HG03159 (cell line): ENCODE results near the gene CTU2.
A peak's percentile ranks its signal among the peaks of the same experiment; 100 is the strongest.

ENCODE experiments used
- ATAC-seq: cut with Tn5 transposase; IDR thresholded peaks from one replicate; pipeline ENCODE4 v1.9.1; 2021; ENCODE audit warnings: mild to moderate bottlenecking, moderate library complexity; ENCODE audit not compliant: unreplicated experiment

Gene CTU2

DNA sequence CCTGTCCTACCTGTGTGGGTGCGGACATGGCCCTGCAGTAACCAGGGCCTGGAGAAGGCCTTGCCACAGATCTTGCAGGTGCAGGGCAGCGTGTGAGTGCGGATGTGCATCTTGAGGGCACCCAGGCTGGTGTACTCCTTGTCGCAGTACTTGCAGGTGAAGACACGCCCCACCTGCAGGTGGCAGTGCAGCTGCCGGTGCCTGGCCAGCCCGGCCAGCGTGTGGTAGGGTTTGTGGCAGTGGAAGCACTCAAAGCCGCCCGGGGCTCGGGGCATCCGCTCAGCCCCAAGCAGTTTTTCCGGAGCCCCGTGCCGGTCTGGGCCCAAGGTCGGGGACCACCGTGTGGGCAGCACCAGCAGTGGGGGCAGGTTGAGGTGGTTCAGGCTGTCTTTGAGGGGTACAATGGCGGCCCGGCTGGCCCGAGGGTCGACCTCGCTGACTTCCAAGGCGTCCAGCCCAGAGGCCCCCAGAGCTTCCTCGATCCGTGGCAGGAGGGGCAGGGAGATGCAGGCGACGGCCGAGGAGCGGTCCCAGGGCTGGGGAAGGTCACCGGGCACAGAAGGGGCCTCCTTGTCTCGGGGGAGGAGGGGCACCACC is 25.1 kb upstream of the CTU2 start:
- ATAC-seq: no peak

DNA sequence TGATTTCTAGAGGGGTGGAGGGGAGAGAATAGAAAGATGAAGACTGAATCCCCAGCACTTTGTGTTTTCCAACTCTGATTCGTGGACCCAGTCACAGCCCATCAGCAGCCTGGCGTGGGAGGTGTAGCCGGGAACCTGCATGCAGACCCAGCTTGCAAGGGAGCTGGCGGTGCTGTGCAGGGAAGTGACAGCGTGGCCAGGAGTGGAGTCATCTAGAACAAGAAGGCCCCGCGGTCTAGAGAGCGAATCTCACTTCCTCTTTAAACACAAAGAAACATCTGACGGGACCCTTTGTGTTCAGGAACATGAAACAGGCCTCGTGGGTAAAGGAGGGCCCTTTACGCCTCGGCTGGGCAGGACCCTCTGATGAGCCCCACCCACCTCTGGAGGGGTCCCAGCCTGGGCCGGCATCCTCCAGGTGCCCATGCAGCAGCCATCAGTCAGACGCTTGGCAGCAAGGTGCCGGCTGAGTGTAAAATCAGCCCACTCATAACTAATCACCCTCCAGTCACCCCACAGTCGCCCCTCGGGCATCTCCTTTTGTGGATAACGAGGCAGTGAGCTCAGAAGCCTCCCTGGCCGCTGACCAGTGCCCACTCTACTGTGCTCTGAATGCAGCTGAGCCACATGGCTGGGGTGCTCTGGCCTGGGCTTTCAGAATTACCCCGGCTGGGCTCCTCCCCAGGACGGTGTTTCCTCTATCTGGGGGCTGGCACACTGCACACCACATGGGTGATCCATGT is 24.4 kb upstream of the CTU2 start:
- peak; percentile 77 for ATAC-seq

DNA sequence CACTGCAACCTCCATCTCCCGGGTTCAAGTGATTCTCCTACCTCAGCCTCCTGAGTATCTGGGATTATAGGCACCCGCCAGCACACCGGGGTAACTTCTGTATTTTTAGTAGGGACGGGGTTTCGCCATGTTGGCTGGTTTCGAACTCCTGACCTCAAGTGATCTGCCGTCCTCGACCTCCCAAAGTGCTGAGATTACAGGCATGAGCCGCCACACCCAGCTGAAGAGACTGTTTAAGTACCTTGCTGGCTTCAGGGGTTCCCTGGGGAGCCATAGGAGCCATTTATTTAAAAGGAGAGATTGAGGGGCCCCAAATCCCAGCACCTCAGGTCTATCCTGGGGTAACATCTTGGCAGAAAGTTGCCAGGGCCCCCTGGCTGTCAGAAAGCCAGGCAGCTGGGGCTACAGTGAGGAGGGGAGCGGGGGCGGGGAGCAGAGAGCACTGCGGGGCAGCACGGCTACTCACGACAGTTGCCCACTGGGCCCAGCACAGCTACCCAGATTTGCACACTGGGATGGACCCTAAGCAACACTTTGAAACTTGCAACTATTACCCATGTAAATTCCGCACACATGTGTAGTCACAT is 21.6 kb upstream of the CTU2 start:
- ATAC-seq: no peak

DNA sequence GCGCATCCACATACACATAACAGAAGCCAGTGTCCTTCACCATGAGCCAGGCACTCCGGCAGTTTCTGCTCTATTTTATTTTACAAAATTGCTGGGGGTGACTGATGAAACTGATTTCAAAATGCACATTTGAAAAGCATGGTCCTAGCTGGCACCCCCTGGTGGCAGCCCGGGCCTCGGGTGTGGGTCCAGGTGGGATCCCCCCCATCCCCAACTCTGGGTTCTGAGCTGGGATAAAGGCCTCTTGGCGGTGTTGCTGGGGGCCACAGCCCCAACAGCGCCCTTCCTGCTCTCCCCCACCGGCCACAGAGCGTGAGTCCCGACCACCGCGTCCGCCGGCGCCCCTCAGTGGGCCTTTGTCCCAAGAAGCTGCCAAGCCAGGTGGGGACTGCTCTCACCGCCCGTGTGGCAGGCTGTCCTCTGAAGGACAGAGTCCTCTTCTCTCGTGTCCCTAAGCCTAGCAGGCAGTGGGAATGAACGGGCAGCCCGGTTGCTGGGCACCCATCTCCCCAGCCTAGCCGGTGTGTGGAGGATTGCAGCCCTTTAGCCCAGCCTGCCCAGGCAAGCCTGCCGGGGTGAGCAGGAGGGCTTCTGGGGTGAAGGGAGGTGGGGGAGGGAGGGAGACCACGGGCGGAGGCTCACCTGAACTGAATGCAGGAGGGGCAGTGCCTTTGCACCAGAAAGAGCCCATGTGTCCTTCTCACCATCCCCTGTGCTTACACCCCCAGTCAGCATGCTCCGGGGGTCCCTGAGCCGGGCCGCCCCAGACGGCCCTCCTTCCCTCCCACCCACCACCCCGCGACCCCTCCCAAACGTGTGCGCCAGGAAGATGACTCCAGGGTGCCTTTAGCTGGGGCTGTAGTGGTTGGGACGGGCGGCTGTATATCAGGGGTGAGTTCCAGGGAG is 20.9 kb upstream of the CTU2 start:
- no peak for ATAC-seq

DNA sequence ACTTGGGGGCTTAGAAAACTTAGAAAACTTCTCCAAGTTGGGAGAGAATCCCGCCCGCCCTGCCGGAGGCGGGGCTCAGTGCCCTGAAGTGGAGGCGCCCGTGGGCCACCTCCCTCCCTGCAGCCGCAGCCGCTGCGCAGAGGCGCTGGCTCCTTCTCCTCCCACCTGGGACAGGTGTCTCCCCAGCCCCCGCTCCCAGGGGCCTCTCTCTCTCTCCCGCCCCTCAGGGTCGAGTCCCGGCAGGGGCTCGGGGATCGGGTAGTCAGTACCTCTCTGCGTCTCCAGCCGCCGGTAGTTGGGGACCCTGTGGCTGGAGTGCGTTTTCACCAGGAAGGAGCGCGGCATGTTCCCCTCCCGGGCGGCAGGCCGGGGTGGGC is 20.3 kb upstream of the CTU2 start:
- peak; percentile 9 for ATAC-seq

DNA sequence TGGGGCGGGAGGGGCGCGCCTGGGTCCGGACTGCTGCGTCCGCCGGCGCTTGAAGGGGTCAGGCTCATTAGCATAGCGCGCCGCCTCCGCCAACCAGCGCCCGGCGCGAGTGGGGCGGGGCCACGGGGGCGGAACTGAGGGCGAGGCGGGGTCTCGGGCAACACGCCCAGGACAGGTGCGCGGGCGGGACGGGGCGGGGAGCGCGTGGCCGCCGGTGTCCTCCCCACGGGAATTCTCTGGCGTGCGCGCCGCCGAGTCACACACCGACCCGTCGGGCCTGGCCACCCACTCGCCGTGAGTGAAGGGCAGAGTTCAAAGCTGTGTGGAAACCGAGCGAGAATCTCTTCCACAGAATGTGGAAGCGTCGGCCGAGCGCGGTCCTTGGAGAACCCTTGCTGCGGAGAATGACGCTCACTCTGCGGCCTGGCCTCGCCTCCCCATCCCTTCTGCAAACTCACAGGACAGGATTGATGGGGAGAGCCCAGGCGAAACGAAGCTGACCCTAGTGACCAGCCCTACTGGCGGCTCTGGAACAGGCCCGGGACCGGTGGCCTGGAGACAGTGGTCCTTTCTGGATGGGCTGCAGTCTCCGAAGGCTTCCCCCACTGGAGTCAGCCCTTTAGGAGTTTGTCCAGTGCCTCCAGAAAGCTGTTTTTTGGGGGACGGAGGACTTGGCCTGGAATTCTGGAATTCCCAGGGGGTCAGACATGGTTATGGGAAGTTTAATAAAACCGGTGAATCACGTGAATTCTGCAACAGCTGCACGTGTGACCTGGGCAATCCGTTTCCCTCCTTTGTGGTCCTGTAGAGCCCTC is 19.7 kb upstream of the CTU2 start, which contains the start of gene SNAI3:
Gene SNAI3, minus strand, starts transcription at position 69 of the 815 bp plus-strand sequence. CDS start 101 bp downstream, outside the sequence.
- ATAC-seq: peak; percentile 58

DNA sequence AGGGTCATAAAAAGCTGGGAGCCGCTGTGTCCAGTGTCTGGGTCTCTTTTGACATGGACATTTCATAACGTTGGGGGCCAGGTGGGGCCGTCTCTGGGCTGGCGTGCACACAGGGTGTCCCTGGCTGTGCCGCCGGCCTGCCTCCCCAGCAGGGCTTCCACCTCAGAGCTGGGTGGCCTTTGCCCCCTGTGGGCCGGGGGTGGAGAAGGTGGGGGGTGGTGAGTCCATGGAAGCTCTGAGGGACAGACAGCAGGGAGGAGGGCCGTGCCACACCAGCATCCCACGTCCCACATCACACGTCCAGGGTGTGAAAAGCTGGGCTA is 19.1 kb upstream of the CTU2 start:
- ATAC-seq: no peak

DNA sequence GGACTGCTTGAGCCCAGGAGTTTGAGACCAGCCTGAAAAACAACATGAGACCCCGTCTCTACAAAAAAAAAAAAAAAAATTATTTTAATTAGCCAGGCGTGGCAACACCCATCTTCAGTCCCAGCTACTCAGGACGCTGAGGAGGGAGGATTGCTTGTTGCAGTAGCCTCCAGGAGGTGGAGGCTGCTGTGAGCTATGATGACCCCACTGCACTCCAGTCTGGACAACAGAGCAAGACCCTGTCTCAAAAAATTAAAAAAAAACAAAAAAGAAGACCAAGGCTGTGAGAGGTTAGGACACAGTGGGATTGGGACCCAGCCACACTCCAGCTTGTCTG is 18.7 kb upstream of the CTU2 start:
- no peak for ATAC-seq

DNA sequence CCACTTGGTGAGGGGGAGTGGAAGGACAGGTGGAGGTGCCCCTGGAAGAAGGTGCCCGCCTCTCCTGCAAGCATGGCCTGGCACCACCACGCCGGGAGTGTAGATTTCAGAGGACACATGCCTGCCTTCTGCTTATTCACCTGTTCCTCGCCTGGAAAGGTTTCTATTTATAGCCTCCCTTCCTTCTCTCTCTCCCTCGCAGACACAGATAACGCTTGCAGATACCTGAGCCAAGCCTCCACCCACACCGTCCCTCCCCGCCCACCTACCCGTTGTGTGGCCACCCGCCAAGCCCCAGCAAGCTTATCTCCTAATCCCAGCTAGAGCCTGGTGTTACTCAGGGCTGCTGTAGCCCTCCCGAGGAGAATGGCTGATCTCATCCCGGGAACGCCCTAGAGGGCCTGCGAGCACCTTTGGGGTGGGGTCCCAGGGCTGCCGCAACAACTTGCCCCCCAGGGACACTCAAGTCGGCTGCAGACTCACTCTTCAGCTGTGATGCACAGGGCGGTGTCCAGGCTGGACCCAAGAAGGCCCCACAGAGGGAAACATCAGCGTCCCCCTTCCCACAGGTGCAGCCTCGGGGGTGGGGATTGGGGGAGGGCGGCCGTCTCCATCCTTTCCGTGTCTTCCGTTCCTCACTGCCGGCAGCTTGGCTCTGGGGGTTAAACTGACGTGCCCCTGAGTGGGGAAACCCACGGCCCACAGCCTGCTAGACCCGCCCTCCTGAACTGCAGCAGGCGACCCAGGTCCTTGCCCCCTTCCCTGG is 18.1 kb upstream of the CTU2 start:
- no peak for ATAC-seq

DNA sequence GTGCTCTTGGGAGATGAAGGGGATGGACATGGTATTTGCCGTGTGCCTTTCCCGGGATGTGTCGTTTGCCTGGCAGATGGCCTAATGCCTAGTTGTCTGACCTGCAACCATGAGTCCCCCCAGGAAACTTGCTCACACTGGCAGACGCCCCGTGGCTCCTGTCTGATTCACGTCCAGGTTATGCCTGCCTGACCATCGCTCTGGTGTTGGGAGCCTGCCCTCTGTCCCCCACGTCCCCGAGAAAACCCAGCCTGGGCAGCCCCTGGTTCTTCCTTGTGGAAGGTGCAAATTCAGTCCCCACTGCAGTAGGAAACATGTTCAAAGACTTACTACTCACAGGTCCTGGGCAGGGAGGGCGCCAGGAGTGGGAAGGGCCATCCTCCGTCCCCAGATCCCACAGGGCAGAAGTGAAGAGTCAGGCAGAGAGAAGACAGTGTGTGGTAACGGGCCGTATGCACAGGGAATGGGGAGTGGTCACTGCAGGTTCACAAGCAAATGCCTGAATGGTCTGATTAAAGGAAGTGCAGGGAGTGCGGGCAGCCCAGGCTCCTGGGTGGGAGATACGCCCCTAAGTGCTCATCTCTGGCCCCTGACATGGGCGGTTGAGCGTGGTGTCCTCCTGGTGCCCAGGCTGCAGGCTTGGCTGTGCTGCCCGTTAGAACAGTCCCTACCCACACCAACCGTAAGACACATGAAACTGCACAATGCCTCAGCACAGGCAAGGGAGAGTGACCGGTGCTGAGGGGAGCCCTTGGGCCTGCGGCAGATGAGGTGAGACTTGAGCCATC is 15.8 kb upstream of the CTU2 start:
- ATAC-seq: no peak

DNA sequence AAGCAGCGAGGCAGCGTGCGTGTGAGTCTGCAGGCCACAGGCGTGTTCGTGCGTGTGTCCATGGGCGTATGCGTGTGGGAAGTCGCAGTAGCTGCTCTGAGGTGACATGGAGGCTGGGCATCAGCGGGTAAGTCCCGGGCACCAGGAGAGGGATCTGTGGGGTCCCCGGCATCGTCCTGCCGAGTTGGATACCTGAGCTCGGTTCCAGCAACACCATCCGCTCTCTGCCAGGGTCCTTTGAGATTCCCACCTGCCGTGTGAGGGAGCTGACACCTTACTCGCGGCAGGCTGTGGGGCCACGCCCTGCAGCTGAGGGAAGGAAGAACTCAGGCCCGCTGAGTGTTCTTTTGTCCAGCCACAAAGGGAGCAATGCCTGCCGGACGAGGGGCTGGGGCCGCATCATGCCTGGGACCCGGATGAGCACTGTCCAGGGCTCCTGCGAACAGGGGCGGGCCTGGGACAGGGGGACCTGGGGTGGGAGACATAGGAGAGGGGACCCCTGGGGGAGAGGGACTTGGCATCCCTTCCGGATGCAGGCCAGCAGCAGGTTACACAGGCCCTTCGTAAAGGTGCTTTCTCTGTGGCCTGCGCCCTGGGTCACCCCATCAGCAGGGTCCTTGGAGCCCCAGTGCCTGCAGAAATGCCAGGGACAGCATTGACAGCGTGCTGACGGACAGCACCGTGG is 15.0 kb upstream of the CTU2 start:
- ATAC-seq: no peak

DNA sequence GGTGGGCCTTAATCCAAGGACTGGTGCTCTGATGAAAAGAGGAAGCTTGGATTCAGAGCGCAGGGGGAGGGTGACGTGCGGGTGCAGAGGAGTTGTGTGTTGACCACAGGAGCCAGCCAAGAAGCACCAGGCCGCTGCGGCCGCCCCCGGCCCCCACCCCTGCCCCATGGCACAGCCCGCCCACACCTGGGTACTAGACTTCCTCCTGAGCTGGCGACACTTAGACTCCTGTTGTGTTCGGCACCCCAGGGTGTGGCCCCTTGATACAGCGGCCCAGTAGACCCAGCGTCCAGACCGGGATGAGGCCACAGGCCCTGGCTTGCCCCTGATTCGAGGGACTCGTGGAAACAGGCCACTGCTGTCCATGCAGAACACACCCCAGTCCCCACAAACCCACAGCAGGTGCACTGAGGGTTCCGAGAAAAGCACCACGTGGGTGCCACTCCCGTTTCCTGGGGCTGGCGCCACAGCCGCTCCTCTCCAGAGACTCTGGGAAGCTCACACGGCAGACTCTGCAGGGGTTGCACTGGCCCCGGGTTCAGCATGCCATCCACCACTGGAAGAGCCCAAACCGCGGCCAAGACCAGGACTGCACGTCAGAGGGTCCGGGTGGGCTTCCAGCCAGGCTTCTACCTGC is 14.3 kb upstream of the CTU2 start:
- no peak for ATAC-seq

DNA sequence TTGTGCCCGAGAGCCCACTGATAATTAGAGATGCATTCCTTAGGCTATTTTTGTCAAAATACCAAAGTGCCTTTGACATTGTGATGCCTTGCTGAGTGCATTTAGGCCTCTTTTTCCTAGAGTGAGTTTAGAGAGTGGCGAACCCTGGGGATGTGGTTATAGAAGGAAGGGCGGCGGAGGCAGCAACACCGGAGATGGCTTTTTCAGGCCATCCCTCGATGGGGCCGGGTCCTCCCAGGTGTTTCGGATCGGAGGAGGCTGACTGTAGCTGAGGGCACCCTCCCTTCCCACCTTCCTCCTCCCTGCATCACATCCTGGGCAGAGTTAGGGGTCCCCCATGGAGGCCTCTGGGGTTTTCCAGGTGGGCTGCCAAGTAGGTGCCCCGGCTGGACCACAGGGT is 13.4 kb upstream of the CTU2 start:
- no peak for ATAC-seq

DNA sequence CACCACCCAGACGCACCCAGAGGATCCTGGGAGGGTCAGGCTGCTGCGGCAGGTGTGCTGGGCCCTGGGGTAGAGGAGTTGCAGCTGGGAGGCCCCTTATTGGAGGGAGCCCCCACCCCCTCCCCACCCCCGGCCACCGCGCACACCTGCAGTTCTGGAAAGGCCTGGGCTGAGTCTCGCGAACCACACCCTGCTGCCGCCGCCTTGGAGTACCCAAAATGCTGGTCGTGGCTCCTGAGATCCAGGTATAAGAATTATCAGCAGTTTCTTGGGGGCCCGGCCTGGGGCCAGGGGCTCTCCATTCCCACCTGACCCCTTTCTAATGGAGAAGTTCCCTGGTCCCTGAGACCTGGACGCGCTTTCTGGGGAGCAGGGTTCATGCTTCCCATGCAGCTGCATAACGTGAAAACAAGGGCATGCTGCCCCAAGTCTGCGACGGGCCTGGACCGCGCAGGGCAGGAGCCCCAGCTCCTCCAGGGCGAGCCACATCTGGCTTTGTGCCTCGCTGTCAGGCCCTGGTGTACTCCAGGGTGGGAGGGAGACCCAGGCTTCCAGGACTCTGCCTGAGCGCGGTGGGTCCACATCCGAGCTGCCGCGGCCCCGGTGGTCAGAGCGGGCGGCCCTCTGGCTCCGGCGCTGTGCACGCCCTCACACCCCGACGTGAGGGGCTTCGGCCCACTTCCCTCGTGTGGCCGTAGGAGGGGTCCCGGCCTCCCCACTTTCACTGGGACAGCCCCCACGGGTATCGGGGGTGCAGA is 12.7 kb upstream of the CTU2 start:
- ATAC-seq: no peak

DNA sequence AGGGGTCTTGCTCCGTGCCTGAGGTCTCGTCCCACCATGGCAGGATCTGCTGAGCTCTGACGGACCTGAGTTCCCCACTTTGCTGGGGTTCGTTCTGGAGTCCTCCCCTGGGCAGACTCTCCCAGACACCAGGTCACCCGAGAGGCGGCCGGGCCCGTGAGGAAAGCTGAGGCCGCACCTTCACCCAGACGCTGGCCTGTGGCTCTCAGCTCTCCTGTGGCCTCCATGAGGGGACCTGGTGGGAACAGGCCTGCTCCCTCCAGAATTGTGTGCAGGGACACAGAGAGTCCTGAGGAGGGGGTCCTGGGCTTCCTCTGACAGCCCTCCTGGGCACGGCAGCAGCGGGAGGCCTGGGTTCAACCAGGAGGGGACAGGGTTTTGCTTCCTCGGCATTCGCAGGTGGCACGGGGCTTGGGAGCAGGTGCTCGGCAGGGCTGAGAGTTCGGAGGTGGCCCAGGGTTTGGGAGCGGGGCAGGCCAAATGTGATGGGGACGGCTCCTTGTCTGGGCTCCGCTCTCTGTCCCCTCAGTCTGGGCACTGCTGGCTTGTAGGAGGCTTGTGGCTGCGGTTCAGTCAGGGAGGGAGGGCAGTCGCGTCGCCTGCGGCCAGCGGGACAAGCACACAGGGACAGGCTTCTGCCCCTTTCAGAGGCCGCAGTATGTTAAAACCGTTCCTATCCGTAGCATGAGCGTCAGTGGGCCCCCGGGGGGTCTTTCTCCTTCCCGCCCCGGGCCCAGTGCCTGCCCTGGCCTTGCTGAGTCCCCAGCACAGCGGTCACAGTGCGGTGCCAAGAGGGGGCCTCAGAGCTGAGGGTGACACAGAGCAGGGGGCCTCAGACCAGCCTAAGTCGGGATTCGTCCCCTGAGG is 11.8 kb upstream of the CTU2 start:
- no peak for ATAC-seq

DNA sequence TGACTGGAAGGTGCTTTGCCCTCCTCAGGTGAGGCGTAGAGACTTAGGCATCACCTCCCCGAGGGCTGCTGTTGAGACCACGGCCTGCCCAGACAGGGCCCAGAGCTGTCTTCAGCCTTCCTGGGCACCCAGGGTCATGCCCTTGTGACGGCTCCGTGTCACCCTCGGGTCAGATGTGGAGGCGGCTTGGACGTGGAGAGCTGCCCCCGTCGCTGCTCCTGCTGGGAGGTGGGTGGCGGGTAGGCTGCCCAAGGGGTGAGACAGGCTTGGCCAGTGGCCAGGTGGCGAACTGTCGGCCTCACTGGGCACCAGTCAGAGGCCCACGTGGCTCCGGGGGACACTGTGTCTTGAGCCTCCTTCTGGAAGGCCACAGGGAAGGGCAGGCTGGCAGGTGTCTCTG is 11.1 kb upstream of the CTU2 start:
- ATAC-seq: no peak

DNA sequence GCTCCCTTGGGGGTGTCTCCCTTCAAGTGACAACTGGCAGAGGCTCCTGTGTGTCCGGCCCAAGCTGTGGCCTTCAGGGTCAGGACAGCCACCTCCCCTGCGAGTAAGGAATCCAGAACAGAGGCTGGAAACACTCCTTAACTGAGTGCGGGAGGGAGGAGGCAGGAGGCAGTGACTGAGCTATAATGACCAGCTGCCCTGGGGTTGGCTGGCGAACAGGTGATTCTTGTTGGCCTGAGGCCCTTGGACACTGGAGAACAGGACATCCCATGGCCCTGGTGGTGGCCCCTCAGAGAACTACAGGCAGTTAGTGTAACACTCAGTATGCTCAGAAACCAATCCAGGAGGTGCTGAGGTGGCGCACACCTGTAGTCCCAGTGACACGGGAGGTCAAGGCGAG is 10.6 kb upstream of the CTU2 start:
- ATAC-seq: no peak
